Transverse colon (tissue), 4 donors: ENCODE data around the gene ITGA11. TPM values are rescaled to one million over a fixed set of nuclear protein-coding genes. Genes with fewer than 3 reads are reported as not detected.

Source experiments
- DNase-seq: peaks from one replicate; pipeline ENCODE4 v3.0.0-alpha.2; 2019
- H3K27ac ChIP-seq, 4 donors: fragments of 200-600 bp; sonication (generic); 2 replicates each; pipeline ENCODE4 v1.5.1; 2016 to 2018; ENCODE audit warnings: inconsistent platforms in 4 of 4
- H3K27me3 ChIP-seq: fragments of 200-600 bp; sonication (generic); 2 replicates; pipeline ENCODE4 v1.5.1; 2017; ENCODE audit warnings: inconsistent platforms
- H3K36me3 ChIP-seq, 4 donors: fragments of 200-600 bp; sonication (generic); 2 replicates each; pipeline ENCODE4 v1.5.1; 2017 to 2019; ENCODE audit warnings: inconsistent platforms in 4 of 4
- H3K4me1 ChIP-seq, 4 donors: fragments of 200-600 bp; sonication (generic); 2 replicates each; pipeline ENCODE4 v1.5.1; 2017 to 2020; ENCODE audit warnings: inconsistent platforms in 4 of 4
- H3K4me3 ChIP-seq, 4 donors: fragments of 200-600 bp; sonication (generic); 1 replicate in 1 of 4; 2 replicates in 3 of 4; pipeline versions ENCODE4 v1.5.1 to v1.6.1; 2017 to 2019; ENCODE audit warnings: inconsistent platforms in 4 of 4
- H3K9me3 ChIP-seq, 2 donors: fragments of 200-600 bp; sonication (generic); 2 replicates each; pipeline ENCODE4 v1.5.1; 2017 to 2019; ENCODE audit warnings: inconsistent platforms in 2 of 2
- CTCF ChIP-seq, 5 experiments: fragments of 200-600 bp in 3 of 5; fragments of 450-650 bp in 2 of 5; sonication (generic) in 3 of 5; IDR thresholded peaks; 1 replicate in 2 of 5; 2 replicates in 3 of 5; pipeline ENCODE4 v1.5.1; 2016 to 2017; ENCODE audit warnings: antibody characterized with exemption in 5 of 5, inconsistent platforms in 3 of 5, mild to moderate bottlenecking in 2 of 5, moderate library complexity in 1 of 5
- EP300 ChIP-seq: sonication (generic); formaldehyde crosslinking; IDR thresholded peaks from one replicate; pipeline ENCODE4 v1.6.1; 2017; ENCODE audit warnings: antibody characterized with exemption, low read depth
- POLR2A ChIP-seq: fragments of 450-650 bp; IDR thresholded peaks from one replicate; pipeline ENCODE4 v1.6.1; 2016; ENCODE audit warnings: antibody characterized with exemption, mild to moderate bottlenecking, moderate library complexity
- POLR2AphosphoS5 ChIP-seq, 3 donors: sonication (generic); formaldehyde crosslinking; IDR thresholded peaks; one replicate each; pipeline ENCODE4 v1.6.1; 2016; ENCODE audit warnings: antibody characterized with exemption in 3 of 3
- WGBS, 2 donors: methylation state at CpG; one replicate each; pipeline ENCODE4 v1.1.5; 2018; ENCODE audit warnings: low coverage in 1 of 2; 5-methylcytosine and 5-hydroxymethylcytosine counted together
- in situ Hi-C, 4 donors: fragments of 200-750 bp; cut with MboI; loops; one replicate each; pipeline versions ENCODE4 v1.15.0 to v1.15.1; 2017; ENCODE audit warnings: low sequenced_read_pairs in 3 of 4, low pct_ligation_motif_present in 1 of 4, low pct_unique_long_range_greater_than_20kb in 1 of 4
- intact Hi-C: fragments of 100-400 bp; cut with DNase I; formaldehyde crosslinking; loops from one replicate; pipeline ENCODE4 v1.15.1; 2023; ENCODE audit warnings: low total_unique reads
- total RNA-seq, 4 donors: library from RNA; depleted of rRNA; stranded (reverse); fragments of >200 nt; gene quantifications; one replicate each; pipeline ENCODE4 v1.1.0, GENCODE V29; 2016

ITGA11 gene
- total RNA-seq, 4 donors from 2014 or later = 0.37 to 3.2 (median 1.1) TPM

GRCh38 chr15:68332266-68332665 lies 99.7 kb downstream of the ITGA11 start:
- Histone ChIP-seq H3K9me3 (no peaks in the 10 kb centered on the region), H3K36me3 (no peaks in the 10 kb centered on the region), H3K4me1 (peaks cover 0 to 6% (median 0%) of the 10 kb centered on the region in 4 donors), H3K27me3 (no peaks in the 10 kb centered on the region), H3K27ac (no peak overlapping the region), H3K4me3 (no peak overlapping the region)
- WGBS, 2 donors = 94% methylated on average over 21 of the region's 21 CpGs; no CpG with 5 or more reads in 1 of the 2 donors
- in situ Hi-C loops (no loop called here), intact Hi-C loops (no loop called here)
- no peak for DNase-seq
- TF ChIP-seq POLR2AphosphoS5 (IDR thresholded peaks at IDR 0.05) = no peak
- TF ChIP-seq CTCF (IDR thresholded peaks at IDR 0.05) = no peak
- no peak for TF ChIP-seq POLR2A
- no peak for TF ChIP-seq EP300

GRCh38 chr15:68330901-68331300 lies 101.1 kb downstream of the ITGA11 start:
- no peak for DNase-seq
- TF ChIP-seq POLR2AphosphoS5 (IDR thresholded peaks at IDR 0.05) = no peak
- TF ChIP-seq EP300 = no peak
- TF ChIP-seq POLR2A = no peak
- TF ChIP-seq CTCF (IDR thresholded peaks at IDR 0.05) = no peak
- in situ Hi-C loops = no loop called here
- Histone ChIP-seq H3K9me3 (no peaks in the 10 kb centered on the region), H3K36me3 (no peaks in the 10 kb centered on the region), H3K27ac (no peak overlapping the region), H3K4me1 (peaks cover 0 to 6% (median 0%) of the 10 kb centered on the region in 4 donors), H3K27me3 (no peaks in the 10 kb centered on the region), H3K4me3 (no peak overlapping the region)
- intact Hi-C loops = no loop called here
- WGBS, 2 donors = 60 to 64% methylated on average over 1 to 10 of the region's 10 CpGs

- Histone ChIP-seq H3K4me3 (no peak overlapping the region), H3K27me3 (no peaks in the 10 kb centered on the region), H3K9me3 (no peaks in the 10 kb centered on the region), H3K36me3 (no peaks in the 10 kb centered on the region), H3K4me1 (peaks cover 0 to 6% (median 0%) of the 10 kb centered on the region in 4 donors), H3K27ac (no peak overlapping the region)
- in situ Hi-C loops = no loop called here
- TF ChIP-seq POLR2AphosphoS5 (IDR thresholded peaks at IDR 0.05) = no peak
- no peak for TF ChIP-seq CTCF (IDR thresholded peaks at IDR 0.05)
- TF ChIP-seq EP300 = no peak
- no peak for TF ChIP-seq POLR2A
- DNase-seq = no peak
- WGBS, 2 donors = 59 to 61% methylated on average over 6 of the region's 6 CpGs
- intact Hi-C loops = no loop called here
Observed at GRCh38 chr15:68330416-68330815, 101.5 kb downstream of the ITGA11 start.

GRCh38 chr15:68328964-68329363 lies 103.0 kb downstream of the ITGA11 start:
- WGBS, 2 donors = 86 to 90% methylated on average over 1 to 3 of the region's 3 CpGs
- no peak for TF ChIP-seq CTCF (IDR thresholded peaks at IDR 0.05)
- no peak for TF ChIP-seq EP300
- no peak for TF ChIP-seq POLR2AphosphoS5 (IDR thresholded peaks at IDR 0.05)
- no peak for TF ChIP-seq POLR2A
- H3K9me3 ChIP-seq = no peaks in the 10 kb centered on the region
- in situ Hi-C loops (no loop called here), intact Hi-C loops (no loop called here)
- no peak overlapping the region for H3K4me3 ChIP-seq
- H3K27ac ChIP-seq = no peak overlapping the region
- no peak for DNase-seq
- no peaks in the 10 kb centered on the region for H3K36me3 ChIP-seq
- H3K4me1 ChIP-seq = peaks cover 0 to 3% (median 0%) of the 10 kb centered on the region in 4 donors
- no peaks in the 10 kb centered on the region for H3K27me3 ChIP-seq
